ENCODE results near the gene CLK2. TPM values are rescaled to one million over a fixed set of nuclear protein-coding genes. Genes with fewer than 3 reads are reported as not detected.
A peak's percentile ranks its signal among the peaks of the same experiment; 100 is the strongest.

The CLK2 gene
- total and polyA plus RNA-seq, 9 of the 15 experiments (the other 6 are each of a cell fraction or from before 2014, with no cell fraction given): 13.5 to 81.4 (median 39.6) TPM

DNA sequence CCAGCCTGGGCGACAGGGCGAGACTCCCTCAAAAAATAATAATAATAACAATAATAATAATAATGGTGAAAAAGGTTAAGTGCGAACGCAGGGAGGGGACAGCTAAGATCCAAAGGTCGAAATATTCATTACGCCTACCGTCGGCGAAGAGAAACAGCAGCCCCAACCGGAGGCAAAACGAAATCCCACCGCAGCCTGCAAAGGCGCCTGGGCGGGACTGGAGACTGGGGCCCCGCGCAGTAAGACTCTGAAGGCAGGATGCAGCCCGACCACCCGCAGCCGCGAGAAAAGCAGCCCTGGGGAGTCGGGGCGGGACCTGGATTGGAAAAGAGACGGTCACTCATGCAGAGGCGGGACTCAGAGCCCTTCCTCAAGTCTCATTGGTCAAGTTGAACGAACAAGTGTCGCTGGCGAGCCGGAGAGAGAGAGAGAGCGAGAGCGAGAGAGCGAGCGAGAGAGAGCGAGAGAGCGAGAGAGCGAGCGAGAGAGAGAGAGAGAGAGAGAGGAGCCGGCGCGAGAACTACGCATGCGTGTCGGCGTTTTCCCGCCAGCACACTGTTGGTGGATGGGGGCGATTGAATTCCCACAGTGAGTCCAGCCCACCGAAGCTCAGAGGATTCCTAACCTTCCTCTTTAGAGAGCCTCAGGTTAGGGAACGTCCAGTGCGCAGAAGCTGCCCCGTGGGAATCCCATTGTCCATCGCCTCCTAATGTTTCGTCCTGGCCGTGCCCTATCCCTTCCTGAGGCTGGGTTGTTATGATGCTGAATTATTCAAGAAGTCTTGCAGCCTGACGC lies 28.7 kb downstream of the CLK2 start (continued):
- TF ChIP-seq, protein P1, sequence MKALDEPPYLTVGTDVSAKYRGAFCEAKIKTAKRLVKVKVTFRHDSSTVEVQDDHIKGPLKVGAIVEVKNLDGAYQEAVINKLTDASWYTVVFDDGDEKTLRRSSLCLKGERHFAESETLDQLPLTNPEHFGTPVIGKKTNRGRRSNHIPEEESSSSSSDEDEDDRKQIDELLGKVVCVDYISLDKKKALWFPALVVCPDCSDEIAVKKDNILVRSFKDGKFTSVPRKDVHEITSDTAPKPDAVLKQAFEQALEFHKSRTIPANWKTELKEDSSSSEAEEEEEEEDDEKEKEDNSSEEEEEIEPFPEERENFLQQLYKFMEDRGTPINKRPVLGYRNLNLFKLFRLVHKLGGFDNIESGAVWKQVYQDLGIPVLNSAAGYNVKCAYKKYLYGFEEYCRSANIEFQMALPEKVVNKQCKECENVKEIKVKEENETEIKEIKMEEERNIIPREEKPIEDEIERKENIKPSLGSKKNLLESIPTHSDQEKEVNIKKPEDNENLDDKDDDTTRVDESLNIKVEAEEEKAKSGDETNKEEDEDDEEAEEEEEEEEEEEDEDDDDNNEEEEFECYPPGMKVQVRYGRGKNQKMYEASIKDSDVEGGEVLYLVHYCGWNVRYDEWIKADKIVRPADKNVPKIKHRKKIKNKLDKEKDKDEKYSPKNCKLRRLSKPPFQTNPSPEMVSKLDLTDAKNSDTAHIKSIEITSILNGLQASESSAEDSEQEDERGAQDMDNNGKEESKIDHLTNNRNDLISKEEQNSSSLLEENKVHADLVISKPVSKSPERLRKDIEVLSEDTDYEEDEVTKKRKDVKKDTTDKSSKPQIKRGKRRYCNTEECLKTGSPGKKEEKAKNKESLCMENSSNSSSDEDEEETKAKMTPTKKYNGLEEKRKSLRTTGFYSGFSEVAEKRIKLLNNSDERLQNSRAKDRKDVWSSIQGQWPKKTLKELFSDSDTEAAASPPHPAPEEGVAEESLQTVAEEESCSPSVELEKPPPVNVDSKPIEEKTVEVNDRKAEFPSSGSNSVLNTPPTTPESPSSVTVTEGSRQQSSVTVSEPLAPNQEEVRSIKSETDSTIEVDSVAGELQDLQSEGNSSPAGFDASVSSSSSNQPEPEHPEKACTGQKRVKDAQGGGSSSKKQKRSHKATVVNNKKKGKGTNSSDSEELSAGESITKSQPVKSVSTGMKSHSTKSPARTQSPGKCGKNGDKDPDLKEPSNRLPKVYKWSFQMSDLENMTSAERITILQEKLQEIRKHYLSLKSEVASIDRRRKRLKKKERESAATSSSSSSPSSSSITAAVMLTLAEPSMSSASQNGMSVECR (CRISPR knock-in tag; IDR thresholded peaks at IDR 0.05): peak; percentile 91
- TF ChIP-seq, protein P2, sequence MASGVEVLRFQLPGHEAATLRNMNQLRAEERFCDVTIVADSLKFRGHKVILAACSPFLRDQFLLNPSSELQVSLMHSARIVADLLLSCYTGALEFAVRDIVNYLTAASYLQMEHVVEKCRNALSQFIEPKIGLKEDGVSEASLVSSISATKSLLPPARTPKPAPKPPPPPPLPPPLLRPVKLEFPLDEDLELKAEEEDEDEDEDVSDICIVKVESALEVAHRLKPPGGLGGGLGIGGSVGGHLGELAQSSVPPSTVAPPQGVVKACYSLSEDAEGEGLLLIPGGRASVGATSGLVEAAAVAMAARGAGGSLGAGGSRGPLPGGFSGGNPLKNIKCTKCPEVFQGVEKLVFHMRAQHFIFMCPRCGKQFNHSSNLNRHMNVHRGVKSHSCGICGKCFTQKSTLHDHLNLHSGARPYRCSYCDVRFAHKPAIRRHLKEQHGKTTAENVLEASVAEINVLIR (CRISPR knock-in tag; IDR thresholded peaks at IDR 0.05): peak; percentile 69
- TF ChIP-seq ADNP (tag; IDR thresholded peaks at IDR 0.05) (no peak), PCBP1 (IDR thresholded peaks at IDR 0.05; ENCODE audit: low read depth, low read length, poor library complexity, severe bottlenecking) (peak; percentile 100), PATZ1 (CRISPR knock-in tag; IDR thresholded peaks at IDR 0.05; ENCODE audit: borderline replicate concordance) (no peak), RFX1 (IDR thresholded peaks at IDR 0.05) (no peak), FOXJ2 (tag; IDR thresholded peaks at IDR 0.05) (peak; percentile 51), PHTF2 (CRISPR knock-in tag; IDR thresholded peaks at IDR 0.05) (0 out of 2 replicates have a peak, but pooled peaks have one; percentile 38), RBM17 (IDR thresholded peaks at IDR 0.05; ENCODE audit: borderline replicate concordance, low read depth, low read length) (no peak), BHLHE40 (IDR thresholded peaks at IDR 0.05; ENCODE audit: low read length) (peak; percentile 69), SMARCB1 (IDR thresholded peaks at IDR 0.05; ENCODE audit: insufficient read length, low read depth) (no peak), GATAD2A (IDR thresholded peaks at IDR 0.05) (peak; percentile 100), FOXK2 (conservative IDR thresholded peaks at IDR 0.05 in 1 of 2, IDR thresholded peaks at IDR 0.05 in 1 of 2; ENCODE audit: low read depth in 2 of 2) (peak; percentile 84 to 97), TCF7 (IDR thresholded peaks at IDR 0.05; ENCODE audit: borderline replicate concordance) (peak; percentile 87), NONO (IDR thresholded peaks at IDR 0.05; ENCODE audit: low read depth in 2 of 2, low read length in 1 of 2) (peak in 1 of 2 experiments; percentile 95; a peak in 1 of 4 replicates), CBX1 (IDR thresholded peaks at IDR 0.05; ENCODE audit: low read depth) (peak; percentile 67; the same call in 1 of the 2 replicates), XRCC5 (IDR thresholded peaks at IDR 0.05; ENCODE audit: low read depth, low read length) (peak; percentile 100), ZNF124 (CRISPR knock-in tag; IDR thresholded peaks at IDR 0.05) (no peak), PML (IDR thresholded peaks at IDR 0.05; ENCODE audit: low read length) (peak; percentile 83), SETDB1 (IDR thresholded peaks at IDR 0.05; ENCODE audit: low read length) (no peak), RB1 (IDR thresholded peaks at IDR 0.05; ENCODE audit: low read depth) (peak; percentile 100), HMG20A (CRISPR knock-in tag; conservative IDR thresholded peaks at IDR 0.05) (no peak; the same call in 1 of the 2 replicates)
